Measurements from ENCODE around the gene GDF7.

- TF ChIP-seq POLR2A (IDR thresholded peaks at IDR 0.05; ENCODE audit: borderline replicate concordance, extremely low read depth, insufficient read depth, insufficient read length) (no peak), RAD21 (IDR thresholded peaks at IDR 0.05; ENCODE audit: low read depth) (no peak), SP1 (IDR thresholded peaks at IDR 0.05; ENCODE audit: low read depth) (no peak), POLR2AphosphoS5 (IDR thresholded peaks at IDR 0.05; ENCODE audit: low read depth, low read length) (no peak), JUND (IDR thresholded peaks at IDR 0.05) (no peak), CTCF (IDR thresholded peaks at IDR 0.05 in 2 of 3, conservative IDR thresholded peaks at IDR 0.05 in 1 of 3; ENCODE audit: borderline replicate concordance in 1 of 3, insufficient read depth in 1 of 3, low read depth in 2 of 3, low read length in 2 of 3) (no peak), EZH2 (IDR thresholded peaks at IDR 0.05) (no peak), YY1 (IDR thresholded peaks at IDR 0.05; ENCODE audit: extremely low read depth, insufficient replicate concordance, low read depth, low read length) (no peak), SRF (IDR thresholded peaks at IDR 0.05; ENCODE audit: low read depth) (no peak), TCF7L2 (IDR thresholded peaks at IDR 0.05; ENCODE audit: borderline replicate concordance, extremely low read depth, insufficient read depth, insufficient read length) (no peak), ZFX (IDR thresholded peaks at IDR 0.05) (no peak), EZH2phosphoT487 (IDR thresholded peaks at IDR 0.05; ENCODE audit: borderline replicate concordance) (no peak), CEBPB (IDR thresholded peaks at IDR 0.05; ENCODE audit: low read depth) (no peak)
- TF ChIP-seq, protein P1, sequence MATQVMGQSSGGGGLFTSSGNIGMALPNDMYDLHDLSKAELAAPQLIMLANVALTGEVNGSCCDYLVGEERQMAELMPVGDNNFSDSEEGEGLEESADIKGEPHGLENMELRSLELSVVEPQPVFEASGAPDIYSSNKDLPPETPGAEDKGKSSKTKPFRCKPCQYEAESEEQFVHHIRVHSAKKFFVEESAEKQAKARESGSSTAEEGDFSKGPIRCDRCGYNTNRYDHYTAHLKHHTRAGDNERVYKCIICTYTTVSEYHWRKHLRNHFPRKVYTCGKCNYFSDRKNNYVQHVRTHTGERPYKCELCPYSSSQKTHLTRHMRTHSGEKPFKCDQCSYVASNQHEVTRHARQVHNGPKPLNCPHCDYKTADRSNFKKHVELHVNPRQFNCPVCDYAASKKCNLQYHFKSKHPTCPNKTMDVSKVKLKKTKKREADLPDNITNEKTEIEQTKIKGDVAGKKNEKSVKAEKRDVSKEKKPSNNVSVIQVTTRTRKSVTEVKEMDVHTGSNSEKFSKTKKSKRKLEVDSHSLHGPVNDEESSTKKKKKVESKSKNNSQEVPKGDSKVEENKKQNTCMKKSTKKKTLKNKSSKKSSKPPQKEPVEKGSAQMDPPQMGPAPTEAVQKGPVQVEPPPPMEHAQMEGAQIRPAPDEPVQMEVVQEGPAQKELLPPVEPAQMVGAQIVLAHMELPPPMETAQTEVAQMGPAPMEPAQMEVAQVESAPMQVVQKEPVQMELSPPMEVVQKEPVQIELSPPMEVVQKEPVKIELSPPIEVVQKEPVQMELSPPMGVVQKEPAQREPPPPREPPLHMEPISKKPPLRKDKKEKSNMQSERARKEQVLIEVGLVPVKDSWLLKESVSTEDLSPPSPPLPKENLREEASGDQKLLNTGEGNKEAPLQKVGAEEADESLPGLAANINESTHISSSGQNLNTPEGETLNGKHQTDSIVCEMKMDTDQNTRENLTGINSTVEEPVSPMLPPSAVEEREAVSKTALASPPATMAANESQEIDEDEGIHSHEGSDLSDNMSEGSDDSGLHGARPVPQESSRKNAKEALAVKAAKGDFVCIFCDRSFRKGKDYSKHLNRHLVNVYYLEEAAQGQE (IDR thresholded peaks at IDR 0.05; ENCODE audit: low read depth) = no peak
These were observed 3.5 kb downstream of the GDF7 start for GRCh38 chr2:20670315-20671035.
